Airway epithelial cell (primary cell): ENCODE data around the gene FXR2. TPM values are rescaled to one million over a fixed set of nuclear protein-coding genes. Genes with fewer than 3 reads are reported as not detected.

Source experiments
- total RNA-seq: library from RNA; depleted of rRNA; stranded (reverse); fragments of >200 nt; gene quantifications from 2 replicates; pipeline ENCODE4 v1.2.3, GENCODE V29; 2015

The FXR2 gene
- total RNA-seq: 39.4 and 49.4 TPM in 2 replicates

GRCh38 chr17:7614425-7615264 lies at the start of gene FXR2:
TSS of gene FXR2 (minus strand) at chr17:7614897. CDS start at chr17:7614532, 365 bp downstream.

GRCh38 chr17:7650509-7651096 lies 35.9 kb upstream of the FXR2 start, which contains the start of gene ATP1B2:
TSS of gene ATP1B2 (plus strand) at chr17:7650926. CDS start at chr17:7651519, 593 bp downstream.

GRCh38 chr17:7629939-7630571 lies 15.4 kb upstream of the FXR2 start, which contains the start of gene SHBG:
TSS of gene SHBG (plus strand) at chr17:7630135. CDS start at chr17:7630173, 38 bp downstream.

DNA sequence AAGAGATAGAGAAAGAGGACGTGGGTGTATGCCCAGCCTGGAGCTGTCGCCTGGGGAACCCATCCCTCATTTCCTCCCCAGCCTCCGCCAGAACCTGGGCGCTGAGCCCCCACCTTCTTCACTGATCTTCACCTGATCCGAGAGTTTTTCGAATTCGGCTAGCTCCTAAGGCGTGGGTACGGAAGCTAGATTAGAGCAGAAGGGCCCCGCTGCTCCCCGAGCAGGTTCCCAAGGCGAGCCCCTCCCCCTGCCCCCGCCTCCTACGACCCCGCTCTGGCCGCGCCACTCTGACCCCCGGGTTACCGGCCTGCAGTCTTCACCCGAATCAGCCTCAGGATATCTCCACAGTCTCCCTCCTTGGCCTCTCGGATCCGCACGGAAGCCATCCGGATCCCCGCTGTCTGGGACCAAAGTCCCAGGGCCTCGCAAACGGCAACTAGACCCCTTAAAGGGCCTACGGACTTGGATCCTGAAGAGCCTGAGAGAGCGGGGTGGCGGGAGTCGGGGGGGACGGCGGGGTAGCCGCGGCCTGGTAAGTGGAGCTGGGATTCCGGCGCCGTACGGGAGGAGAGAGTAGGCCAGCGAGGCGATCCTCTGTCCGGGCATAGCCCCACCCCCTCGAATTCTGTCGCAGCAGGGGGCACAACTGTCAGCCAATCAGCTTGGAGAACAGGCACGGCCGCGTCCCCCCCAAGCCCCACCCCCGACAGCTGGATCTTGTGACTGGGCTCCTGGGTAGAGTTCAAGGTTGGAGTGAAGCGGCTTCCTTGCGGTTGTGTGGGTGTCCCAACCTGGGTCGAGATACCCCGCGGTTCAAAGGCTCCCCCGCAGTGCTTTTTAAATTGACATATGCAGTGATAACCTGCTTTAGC lies 12.8 kb upstream of the FXR2 start, which contains the start of gene SAT2:
Gene SAT2 (minus strand): TSS at position 572 of the 872 bp plus-strand sequence. CDS start 186 bp downstream, at position 386.

DNA sequence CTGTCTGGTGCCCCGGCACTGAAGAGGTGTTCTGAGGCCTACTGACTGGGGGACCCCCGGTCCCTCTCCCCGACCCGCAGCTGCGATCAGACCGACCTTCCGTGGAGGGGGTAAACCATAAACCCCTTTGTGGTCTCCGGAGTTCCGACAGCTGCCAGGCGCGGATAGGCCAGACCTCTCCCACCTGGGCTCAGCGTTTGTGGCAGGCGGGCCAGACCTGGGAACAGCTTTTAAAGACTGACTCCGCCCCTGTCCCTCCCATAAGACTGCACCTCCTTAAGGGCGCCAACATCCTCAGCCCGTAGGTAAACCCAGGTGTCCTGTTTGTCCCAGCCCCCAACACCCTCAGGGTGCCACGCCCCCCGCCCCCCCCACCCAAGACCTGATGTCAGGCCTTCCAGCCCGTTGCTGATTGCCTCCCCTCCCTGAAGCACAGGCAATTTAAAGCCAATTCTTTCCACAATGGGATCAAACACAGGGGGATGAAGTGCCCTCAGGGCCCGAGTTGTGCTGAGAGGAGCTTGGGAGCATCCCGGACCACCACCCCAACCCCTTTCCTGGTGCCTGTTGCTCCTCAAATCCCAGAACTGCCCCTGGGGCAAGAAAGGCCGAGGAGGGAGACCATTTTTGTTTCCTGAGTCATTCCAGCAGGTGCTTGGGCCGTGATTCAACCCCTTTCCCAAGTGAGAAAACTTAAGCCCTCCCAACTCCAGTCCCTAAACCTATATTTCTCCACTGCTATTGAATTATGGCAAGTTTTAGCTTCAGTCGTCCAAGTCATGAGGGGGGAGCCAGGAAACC lies 24.6 kb downstream of the FXR2 start, which contains the start of gene SOX15:
Gene SOX15 (minus strand): TSS at position 204 of the 801 bp plus-strand sequence. CDS start 418 bp downstream, outside the sequence.

GRCh38 chr17:7583253-7584109 lies 31.2 kb downstream of the FXR2 start, which contains the start of gene MPDU1:
TSS of gene MPDU1 (plus strand) at chr17:7583852. CDS start at chr17:7583863, 11 bp downstream.

GRCh38 chr17:7579001-7579833 lies 35.5 kb downstream of the FXR2 start, which contains the start of gene CD68:
TSS of gene CD68 (plus strand) at chr17:7579638. CDS start at chr17:7579678, 40 bp downstream.

DNA sequence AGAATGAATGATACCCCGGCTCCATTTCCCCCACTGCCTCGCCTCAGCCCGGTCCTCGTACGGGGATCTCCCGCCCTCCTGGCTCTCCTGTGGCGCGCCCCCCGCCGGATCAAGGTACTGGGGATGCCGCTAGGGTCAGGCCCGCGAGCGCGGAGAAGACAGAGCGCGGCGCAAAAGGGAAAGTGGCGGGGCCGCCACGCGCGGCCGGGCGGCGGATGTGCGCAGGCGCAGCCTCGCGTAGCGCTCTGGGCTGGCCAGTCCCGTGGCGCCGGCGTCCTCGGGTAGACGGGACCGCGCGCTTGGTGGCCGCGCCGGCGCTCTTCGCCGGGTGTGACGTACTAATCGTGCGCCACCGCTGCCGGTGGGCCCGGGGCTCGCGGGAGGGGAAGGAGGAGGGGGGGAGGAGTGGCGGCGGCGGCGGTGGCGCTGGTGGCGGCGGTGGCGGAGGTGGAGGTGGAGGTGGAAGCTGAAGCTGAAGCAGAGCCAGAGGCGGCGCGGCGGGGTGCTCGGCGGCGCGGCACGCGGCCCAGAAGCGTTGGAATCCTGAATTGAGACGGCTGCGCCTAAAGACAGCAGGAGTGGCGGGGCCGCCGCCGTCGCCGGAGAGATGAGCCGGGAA lies 53.0 kb downstream of the FXR2 start, which contains the start of gene SENP3:
Gene SENP3 (plus strand): TSS at position 331 of the 619 bp plus-strand sequence. CDS start 1,158 bp downstream, outside the sequence.

GRCh38 chr17:7558544-7559319 lies 56.0 kb downstream of the FXR2 start, which contains the start of gene TNFSF13:
TSS of gene TNFSF13 (plus strand) at chr17:7558750. CDS start at chr17:7559040, 290 bp downstream.

DNA sequence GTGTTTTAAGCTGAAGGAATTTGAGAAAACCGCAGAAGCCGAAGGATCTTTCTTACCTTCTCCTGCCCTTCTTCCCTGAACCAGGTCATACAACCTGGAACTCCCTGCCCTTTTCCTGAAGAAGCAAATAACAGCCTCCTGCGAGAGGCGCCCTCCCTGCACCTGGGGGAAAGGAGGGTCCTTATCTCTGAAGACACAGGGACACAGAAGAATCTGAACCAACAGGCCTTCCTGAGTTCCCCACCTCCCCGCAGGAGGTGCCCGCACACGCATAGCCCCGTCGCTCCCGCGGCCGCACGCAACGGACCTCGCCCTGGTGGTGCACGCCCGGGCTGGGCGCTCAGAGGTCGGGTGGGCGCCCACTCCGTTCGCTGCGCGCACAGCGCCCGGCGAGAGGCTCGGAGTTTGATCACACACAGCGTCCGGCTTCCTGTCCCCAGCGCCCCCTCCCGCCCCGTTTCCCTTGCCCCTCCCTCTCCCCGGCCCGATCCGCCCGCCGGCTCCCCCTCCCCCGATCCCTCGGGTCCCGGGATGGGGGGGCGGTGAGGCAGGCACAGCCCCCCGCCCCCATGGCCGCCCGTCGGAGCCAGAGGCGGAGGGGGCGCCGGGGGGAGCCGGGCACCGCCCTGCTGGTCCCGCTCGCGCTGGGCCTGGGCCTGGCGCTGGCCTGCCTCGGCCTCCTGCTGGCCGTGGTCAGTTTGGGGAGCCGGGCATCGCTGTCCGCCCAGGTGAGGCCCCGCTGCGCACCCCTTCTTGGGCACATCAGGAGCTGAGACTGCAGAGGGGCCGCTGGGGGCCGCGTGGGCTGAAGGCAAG lies 65.9 kb downstream of the FXR2 start, which contains the start of gene TNFSF12:
Gene TNFSF12 (plus strand): TSS at position 474 of the 816 bp plus-strand sequence. CDS start 96 bp downstream, at position 570.

Other genes with a start within 250 kb of the FXR2 start
- gene TNK1, start 233.8 kb downstream of the FXR2 start, total RNA-seq: 13.0 and 15.8 TPM in 2 replicates
- 64.6 and 96.0 TPM in 2 replicates for gene PLSCR3, start 220.4 kb downstream of the FXR2 start, total RNA-seq
- gene TMEM256, start 210.8 kb downstream of the FXR2 start, total RNA-seq: 117 and 202 TPM in 2 replicates
- gene NLGN2, start 207.1 kb downstream of the FXR2 start, total RNA-seq: 6.0 and 8.9 TPM in 2 replicates
- gene SPEM1, start 194.6 kb downstream of the FXR2 start, total RNA-seq: not detected in 2 replicates
- gene SPEM2, start 189.3 kb downstream of the FXR2 start, total RNA-seq: not detected in 2 replicates
- gene SPEM3, start 186.0 kb downstream of the FXR2 start, total RNA-seq: not detected in 2 replicates
- 29.6 and 33.5 TPM in 2 replicates for gene TMEM102, start 179.5 kb downstream of the FXR2 start, total RNA-seq
- 18.3 and 32.1 TPM in 2 replicates for gene FGF11, start 175.4 kb downstream of the FXR2 start, total RNA-seq
- gene CHRNB1, start 169.8 kb downstream of the FXR2 start, total RNA-seq: 10.9 and 11.0 TPM in 2 replicates
- gene ZBTB4, start 135.3 kb downstream of the FXR2 start, total RNA-seq: 29.5 and 46.1 TPM in 2 replicates
- not detected in 2 replicates for gene SLC35G6, start 133.5 kb downstream of the FXR2 start, total RNA-seq
- 62.4 and 64.9 TPM in 2 replicates for gene POLR2A, start 130.5 kb downstream of the FXR2 start, total RNA-seq
- 4.2 and 10.8 TPM in 2 replicates for gene TNFSF12, start 65.8 kb downstream of the FXR2 start, total RNA-seq
- gene TNFSF13, start 56.1 kb downstream of the FXR2 start, total RNA-seq: 4.4 and 5.1 TPM in 2 replicates
- gene SENP3, start 53.0 kb downstream of the FXR2 start, total RNA-seq: 44.8 and 62.7 TPM in 2 replicates
- gene CD68, start 35.3 kb downstream of the FXR2 start, total RNA-seq: 14.8 and 21.2 TPM in 2 replicates
- gene MPDU1, start 31.0 kb downstream of the FXR2 start, total RNA-seq: 147 and 153 TPM in 2 replicates
- 162 and 173 TPM in 2 replicates for gene SOX15, start 24.8 kb downstream of the FXR2 start, total RNA-seq
- 25.9 and 36.9 TPM in 2 replicates for gene SAT2, start 12.9 kb upstream of the FXR2 start, total RNA-seq
- 0.28 and 0.51 TPM in 2 replicates for gene SHBG, start 15.2 kb upstream of the FXR2 start, total RNA-seq
- gene ATP1B2, start 36.0 kb upstream of the FXR2 start, total RNA-seq: not detected in 2 replicates
- 47.3 and 58.3 TPM in 2 replicates for gene TP53, start 72.6 kb upstream of the FXR2 start, total RNA-seq
- 9.3 and 13.6 TPM in 2 replicates for gene WRAP53, start 73.6 kb upstream of the FXR2 start, total RNA-seq
- 2.0 and 2.6 TPM in 2 replicates for gene EFNB3, start 90.3 kb upstream of the FXR2 start, total RNA-seq
- gene DNAH2, start 102.8 kb upstream of the FXR2 start, total RNA-seq: 0.21 and 0.33 TPM in 2 replicates
- gene KDM6B, start 219.3 kb upstream of the FXR2 start, total RNA-seq: 7.7 and 8.0 TPM in 2 replicates
- 0.63 TPM in 1 of 2 replicates, not detected in the other for gene TMEM88, start 240.2 kb upstream of the FXR2 start, total RNA-seq
- 72.6 and 78.8 TPM in 2 replicates for gene NAA38, start 242.7 kb upstream of the FXR2 start, total RNA-seq
- 6.5 and 7.0 TPM in 2 replicates for gene CYB5D1, start 243.1 kb upstream of the FXR2 start, total RNA-seq